Fibroblast of peridontal ligament (primary cell): ENCODE results near the gene GOLGA8B.
"Not testable (repeated sequence)": the region's sequence is repeated elsewhere in the genome, so short reads cannot be mapped to it uniquely, and the experiment has no call there.

Experiments used
- DNase-seq: peaks from one replicate; pipeline ENCODE4 v3.0.0-alpha.2; 2010; ENCODE audit errors: extremely low read depth

GOLGA8B gene

DNA sequence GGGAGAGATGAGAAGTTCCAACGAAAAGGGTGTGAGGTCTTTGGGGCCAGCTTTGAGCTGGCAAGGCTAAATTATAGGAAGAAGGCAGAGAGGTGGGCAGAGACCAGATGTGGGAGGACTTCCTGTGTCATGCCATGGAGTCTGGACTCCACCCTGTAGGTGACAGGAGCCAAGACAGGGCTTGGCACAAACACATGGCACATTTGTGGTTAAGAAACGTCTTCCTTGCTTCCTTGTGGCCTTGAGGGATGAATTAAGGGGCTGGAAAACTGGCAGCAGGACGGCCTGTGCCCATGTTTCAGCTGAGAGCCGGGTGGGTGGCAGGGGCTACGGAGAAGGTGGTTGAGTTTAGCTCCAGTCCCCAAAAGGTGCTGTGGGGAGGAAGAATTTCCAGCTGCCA, 18.7 kb downstream of the GOLGA8B start:
- DNase-seq = not testable (repeated sequence)

DNA sequence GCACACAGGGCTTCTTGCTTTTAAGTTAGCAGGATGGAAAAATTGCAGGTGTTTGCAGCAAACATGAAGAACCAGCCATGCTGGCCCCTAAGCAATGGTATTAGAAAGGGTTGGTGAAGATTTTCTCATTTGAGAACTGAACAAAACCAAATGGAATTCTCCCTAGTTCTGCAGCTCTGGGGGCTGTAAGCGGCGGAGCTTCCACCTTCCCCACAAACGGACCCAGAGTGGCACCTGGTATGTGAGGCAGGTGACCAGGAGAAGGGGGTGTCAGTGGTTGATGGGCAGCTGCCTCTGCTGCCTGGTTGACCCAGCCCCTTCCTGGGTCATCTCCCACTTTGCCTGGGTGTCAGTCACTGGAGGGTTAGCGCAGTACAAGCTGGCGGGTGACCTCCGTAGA, 22.6 kb downstream of the GOLGA8B start:
- not testable (repeated sequence) for DNase-seq

- not testable (repeated sequence) for DNase-seq
Observed at GRCh38 chr15:34559764-34560163, 23.7 kb downstream of the GOLGA8B start.

DNA sequence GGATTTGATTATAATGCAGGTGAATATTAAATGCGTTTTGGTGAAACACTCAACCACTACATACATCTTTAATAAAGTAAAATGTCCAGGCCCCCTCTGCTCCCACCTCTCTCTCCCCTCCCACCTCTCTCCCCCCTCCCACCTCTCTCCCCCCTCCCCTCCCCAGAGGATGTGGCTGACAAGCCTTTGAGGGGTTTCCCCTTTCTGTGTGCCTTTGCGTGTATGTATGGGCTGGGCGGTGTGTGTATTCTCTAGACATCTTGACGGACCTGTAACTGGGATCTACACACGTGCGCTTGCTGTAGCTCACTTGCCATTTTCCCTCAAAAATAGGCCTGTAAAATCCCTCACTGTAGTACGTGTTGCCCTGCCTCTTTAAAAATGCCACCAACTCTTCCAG, 28.3 kb downstream of the GOLGA8B start:
- DNase-seq = not testable (repeated sequence)

GRCh38 chr15:34554716-34555115, 28.7 kb downstream of the GOLGA8B start:
- DNase-seq = not testable (repeated sequence)

GRCh38 chr15:34554126-34554525, 29.3 kb downstream of the GOLGA8B start:
- not testable (repeated sequence) for DNase-seq

DNA sequence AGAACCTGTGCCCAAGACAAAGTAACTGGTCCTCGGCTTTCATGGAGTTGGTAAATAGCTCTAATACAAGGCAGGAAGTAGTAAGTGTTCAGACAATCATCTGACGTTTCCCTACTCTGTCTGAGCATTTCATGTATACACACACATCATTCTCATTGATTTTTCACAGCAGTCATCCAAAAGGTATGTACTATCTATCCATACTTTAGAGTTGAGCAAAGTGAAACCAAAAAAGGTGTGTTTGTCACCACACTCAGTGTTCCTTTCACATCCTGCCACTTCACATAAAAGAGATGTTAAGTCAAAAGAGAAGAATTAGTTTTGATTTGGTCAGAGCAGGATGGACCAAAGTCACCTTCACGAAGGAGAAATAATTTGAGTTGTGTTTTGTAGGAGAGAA, 33.3 kb downstream of the GOLGA8B start:
- not testable (repeated sequence) for DNase-seq

GRCh38 chr15:34549381-34549809, 34.1 kb downstream of the GOLGA8B start:
- not testable (repeated sequence) for DNase-seq

GRCh38 chr15:34543860-34544649, 39.4 kb downstream of the GOLGA8B start:
- DNase-seq = not testable (repeated sequence)

GRCh38 chr15:34535857-34536256, 47.6 kb downstream of the GOLGA8B start:
- DNase-seq = not testable (repeated sequence)
